NCI-H1048 (cell line): Measurements from ENCODE around the gene KCNK2.
"Not testable (repeated sequence)": the region's sequence is repeated elsewhere in the genome, so short reads cannot be mapped to it uniquely, and the experiment has no call there.

Experiments
- DNase-seq: peaks from one replicate; lab custom pipeline; 2025; lab: John Stamatoyannopoulos, UW

KCNK2 gene

DNA sequence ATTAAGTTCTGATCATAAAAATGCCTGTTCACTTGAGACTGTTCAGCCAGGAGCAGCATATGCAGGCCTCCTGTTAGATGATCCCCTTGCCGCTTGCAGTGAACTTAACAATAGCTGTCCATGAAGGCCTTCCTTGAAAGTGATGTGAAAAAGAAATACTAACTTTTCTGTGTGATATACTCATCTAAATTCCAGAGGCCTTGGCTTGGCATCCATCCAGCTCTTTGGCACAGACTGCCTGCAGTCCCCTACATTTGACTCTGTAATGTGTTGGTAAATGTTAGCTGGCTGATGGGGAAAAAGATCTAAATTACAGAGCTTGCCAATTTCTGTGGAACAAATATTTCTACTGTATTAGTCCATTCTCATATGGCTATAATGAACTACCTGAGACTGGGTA is 73.7 kb downstream of the KCNK2 start:
- no peak for DNase-seq

DNA sequence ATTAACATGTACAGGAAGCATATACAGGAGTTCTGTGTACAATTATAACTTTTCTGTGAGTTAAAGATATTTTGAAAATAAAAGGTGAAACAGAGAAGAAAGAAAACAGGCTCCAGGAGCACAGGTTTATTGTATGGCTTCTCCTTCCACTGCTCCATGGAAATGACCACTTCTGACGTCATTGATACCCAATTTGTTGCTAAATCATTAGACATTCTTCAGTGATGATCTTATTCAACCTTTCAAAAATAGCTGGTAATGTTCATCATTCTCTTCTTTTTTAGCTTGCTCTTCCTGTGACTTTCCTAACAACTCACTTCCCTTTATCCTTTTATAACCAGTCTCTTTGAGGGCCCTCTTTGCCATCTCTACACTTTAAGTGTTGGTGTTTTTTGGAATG is 77.8 kb downstream of the KCNK2 start:
- DNase-seq, result no peak

DNA sequence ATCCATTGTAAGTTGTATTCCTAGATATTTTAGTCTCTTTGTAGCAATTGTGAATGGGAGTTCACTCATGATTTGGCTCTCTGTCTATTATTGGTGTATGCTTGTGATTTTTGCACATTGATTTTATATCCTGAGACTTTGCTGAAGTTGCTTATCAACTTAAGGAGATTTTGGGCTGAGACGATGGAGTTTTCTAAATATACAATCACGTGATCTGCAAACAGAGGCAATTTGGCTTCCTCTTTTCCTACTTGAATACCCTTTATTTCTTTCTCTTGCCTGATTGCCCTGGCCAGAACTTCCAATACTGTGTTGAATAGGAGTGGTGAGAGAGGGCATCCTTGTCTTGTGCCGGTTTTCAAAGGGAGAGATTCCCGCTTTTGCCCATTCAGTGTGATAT is 80.6 kb downstream of the KCNK2 start:
- not testable (repeated sequence) for DNase-seq

GRCh38 chr1:215166886-215167285 is 84.3 kb downstream of the KCNK2 start:
- no peak for DNase-seq

GRCh38 chr1:215181518-215181917 is 99.0 kb downstream of the KCNK2 start:
- DNase-seq, result no peak

DNA sequence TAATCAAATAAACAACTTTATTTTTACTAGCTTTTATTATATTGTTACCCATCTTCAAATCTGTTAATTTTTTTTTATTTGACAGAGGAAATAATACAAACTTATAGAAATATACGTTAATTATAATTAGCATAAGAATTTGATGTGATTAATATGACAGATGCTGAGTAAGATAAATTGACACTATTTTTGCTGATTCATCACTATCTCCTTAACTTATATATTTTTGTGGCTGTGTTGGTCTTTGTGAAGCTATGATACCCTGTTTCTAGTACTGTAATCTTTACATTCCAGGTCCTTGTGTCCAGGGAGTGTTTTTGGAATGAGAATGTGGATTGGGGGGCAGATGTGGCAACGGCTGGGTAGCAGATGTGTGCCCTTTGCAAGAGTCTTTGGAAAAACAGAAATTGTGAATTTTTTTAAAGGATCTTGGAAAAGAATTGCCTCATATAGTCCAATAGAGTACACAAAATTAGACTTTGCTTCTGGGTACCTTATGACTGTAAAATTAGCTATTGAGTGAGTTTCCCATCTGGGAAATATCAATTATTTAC is 102.6 kb downstream of the KCNK2 start:
- no peak for DNase-seq

- no peak for DNase-seq
These were observed 105.9 kb downstream of the KCNK2 start for GRCh38 chr1:215188302-215188950.

GRCh38 chr1:215192306-215192705 is 109.8 kb downstream of the KCNK2 start:
- no peak for DNase-seq

DNA sequence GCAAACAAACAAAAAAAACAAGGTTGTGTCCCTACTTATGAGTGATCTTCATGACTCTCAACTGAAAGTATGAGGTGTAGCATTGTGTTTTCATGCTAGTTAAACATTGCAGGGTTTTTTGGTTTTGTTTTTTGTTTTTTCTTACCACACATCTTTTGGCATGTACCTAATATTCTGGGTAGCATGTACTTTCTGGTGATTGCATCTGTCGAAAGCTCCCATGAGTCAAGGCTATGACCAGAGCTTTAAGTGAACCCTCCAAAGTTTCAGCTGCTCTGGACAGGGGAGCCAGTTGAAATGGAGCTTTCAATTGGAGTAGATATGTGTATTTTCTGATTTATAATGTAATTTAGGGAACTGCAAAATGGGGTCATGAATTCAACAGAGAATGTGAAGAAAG is 115.5 kb downstream of the KCNK2 start:
- no peak for DNase-seq

DNA sequence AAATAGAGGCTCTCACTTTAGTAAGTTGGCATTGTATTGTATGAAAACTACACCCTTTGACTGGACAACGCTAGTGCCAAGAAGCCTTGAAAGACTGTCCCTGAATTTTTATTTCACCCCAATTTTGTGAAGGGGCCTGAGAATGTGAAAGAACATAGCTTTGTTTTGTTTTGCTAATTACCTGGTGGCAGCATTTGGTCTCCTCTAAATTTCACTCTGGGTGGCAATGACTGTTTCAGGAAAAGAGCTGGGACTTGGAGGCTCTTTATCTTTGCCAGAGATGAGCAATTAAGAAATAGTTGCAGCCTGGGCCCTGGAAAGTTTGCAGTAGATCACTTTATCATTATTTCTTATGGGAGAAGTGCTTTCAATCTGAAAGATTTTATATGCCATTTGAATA is 117.6 kb downstream of the KCNK2 start:
- DNase-seq, result no peak

- DNase-seq, result no peak
These were observed 118.7 kb downstream of the KCNK2 start for GRCh38 chr1:215201283-215201682.

- DNase-seq, result no peak
These were observed 120.3 kb downstream of the KCNK2 start for GRCh38 chr1:215202868-215203267.

- no peak for DNase-seq
These were observed 127.6 kb downstream of the KCNK2 start for GRCh38 chr1:215210167-215210566.

DNA sequence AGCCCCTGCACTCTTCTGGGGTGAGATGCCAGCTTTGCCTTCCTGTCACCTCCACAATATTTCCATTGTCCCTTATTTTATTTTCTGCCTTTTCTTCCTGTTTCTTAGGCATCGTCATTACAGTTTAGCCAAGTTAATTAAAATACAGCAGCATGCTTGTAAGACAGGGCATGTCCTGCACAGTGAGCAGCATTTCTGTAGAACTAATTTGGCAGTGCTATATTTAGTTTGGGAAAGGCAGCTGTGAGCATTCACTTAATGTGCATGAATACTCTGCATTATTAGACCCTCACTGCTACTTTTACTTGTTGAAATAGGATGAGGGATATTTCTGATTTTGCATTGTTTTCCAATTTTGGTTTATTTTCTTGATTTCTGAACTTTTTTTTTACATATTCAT is 133.3 kb downstream of the KCNK2 start:
- no peak for DNase-seq

DNA sequence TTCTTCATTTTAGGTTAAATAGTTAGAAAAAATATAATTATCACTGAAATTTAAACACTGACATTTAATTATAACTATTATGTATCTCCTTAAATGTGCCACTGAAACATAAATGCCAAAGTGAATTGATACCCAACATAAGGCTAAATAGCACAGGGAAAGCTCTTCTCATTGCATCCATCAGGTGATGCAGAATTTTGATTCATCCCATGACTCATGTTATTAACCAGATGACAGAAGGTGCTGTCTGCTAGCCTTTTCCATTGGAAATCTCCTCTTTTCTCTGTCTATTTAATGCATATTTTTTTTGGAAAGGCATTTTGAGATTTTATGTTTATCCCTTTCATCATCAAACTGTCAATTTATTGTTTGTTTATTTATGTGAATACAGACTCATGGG is 136.8 kb downstream of the KCNK2 start:
- DNase-seq, result no peak

DNA sequence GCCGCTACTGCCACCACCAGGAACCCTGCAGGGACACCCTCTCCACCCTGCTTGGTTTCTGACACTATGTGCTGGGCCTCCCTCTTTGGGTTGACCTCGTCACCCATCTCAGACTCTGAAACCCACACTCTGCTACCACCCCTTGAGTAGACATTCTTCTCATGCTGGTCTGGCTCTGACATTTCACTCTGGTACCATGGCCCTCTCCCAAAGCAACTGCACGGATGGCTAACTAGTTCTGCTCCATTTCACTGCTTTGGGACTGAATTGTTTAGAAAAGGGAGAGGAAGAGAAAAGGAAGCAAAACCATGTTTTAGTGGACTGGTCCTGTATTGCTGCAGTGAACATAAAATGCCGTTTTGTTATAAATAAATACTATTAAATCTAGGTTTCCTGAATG is 137.8 kb downstream of the KCNK2 start:
- DNase-seq, result no peak

DNA sequence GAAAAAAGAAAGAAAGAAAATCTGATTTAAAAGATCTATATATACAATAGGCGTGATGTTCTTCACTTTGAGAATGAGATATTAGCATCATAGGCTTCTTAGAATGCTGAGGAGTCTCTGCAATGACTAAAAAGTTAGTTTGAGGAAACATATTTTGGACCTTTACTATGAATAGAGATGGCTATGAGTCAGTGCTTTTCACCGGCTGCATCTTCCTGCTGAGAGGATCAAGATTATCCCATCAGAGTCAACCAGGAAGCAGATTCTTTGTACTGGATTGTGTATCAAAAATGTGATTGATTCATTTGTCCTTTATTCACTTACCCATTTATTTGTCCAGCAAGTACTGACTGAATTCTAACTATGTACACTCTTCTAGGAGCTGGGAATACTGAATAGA is 144.2 kb downstream of the KCNK2 start:
- DNase-seq, result no peak

GRCh38 chr1:215228193-215228592 is 145.7 kb downstream of the KCNK2 start:
- DNase-seq, result no peak

- DNase-seq, result no peak
These were observed 158.9 kb downstream of the KCNK2 start for GRCh38 chr1:215241451-215241850.

- DNase-seq, result no peak
These were observed 161.0 kb downstream of the KCNK2 start for GRCh38 chr1:215243345-215244054.

DNA sequence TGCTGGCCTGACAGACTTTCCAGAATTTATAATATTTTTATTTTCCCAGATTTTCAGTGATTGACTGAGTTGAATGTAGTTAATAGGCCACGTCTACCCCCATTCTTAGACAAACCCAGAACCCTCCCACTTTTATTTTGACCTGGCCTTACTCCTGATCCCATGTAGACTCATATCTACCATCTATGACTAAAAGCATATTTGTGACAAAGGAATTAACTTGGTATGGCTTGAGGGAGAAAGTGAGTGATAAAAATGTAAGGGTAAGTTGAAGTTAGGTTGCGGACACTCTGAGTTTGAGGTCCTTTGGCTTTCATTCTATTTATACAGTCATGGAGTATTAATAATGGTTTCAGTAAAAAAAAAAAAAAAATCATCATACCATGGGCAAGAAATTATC is 168.4 kb downstream of the KCNK2 start:
- DNase-seq, result no peak

- no peak for DNase-seq
These were observed 168.9 kb downstream of the KCNK2 start for GRCh38 chr1:215251428-215251827.

GRCh38 chr1:215252164-215252563 is 169.6 kb downstream of the KCNK2 start:
- no peak for DNase-seq
